Endothelial cell of umbilical vein (primary cell): ENCODE measurements around the gene DGKH.

Source experiments
- CTCF ChIP-seq, 2 donors: IDR thresholded peaks; 1 replicate in 1 of 2; 2 replicates in 1 of 2; pipeline ENCODE4 v1.5.1; 2011; ENCODE audit warnings: low read length in 2 of 2, mild to moderate bottlenecking in 2 of 2, moderate library complexity in 2 of 2, control low read depth in 1 of 2, inconsistent platforms in 1 of 2, low read depth in 1 of 2; ENCODE audit not compliant: insufficient read depth in 1 of 2; ENCODE audit errors: extremely low read depth in 1 of 2
- POLR2AphosphoS5 ChIP-seq: IDR thresholded peaks from 2 replicates; pipeline ENCODE4 v1.6.1; 2012; ENCODE audit warnings: low read depth, mild to moderate bottlenecking, control low read depth, low read length, moderate library complexity; ENCODE audit not compliant: insufficient read depth

DNA sequence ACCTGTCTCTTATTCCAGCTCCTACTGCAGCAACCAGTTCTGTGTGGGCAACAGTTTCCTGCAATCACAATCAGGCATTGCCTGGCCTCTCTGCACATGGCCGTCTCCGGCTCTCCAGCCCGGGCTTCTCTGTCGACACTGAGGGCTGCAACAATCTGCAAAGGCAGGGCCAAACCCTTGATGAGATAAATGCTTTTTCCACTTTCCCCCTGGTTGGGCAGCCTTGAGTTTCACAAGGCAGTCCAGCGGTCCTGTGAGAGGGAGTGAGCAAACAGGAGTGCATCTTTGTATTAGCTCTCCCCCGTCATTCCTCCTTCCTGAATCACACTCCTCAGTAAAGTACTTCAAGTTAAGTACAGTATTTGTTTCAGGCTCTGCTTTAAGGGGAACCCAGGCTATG, 46.9 kb upstream of the DGKH start:
- TF ChIP-seq CTCF (IDR thresholded peaks at IDR 0.05; ENCODE audit: extremely low read depth in 1 of 2, insufficient read depth in 1 of 2, low read depth in 1 of 2, low read length in 2 of 2) (no peak), POLR2AphosphoS5 (no peak)
